Vagina (tissue), 2 donors: Measurements from ENCODE around the gene SORCS2.

Experiments used
- CTCF ChIP-seq, 3 experiments: fragments of 450-650 bp in 2 of 3; fragments of 200-600 bp in 1 of 3; sonication (generic) in 1 of 3; IDR thresholded peaks; one replicate each; pipeline ENCODE4 v1.5.1; 2017 to 2019; ENCODE audit warnings: antibody characterized with exemption in 3 of 3, mild to moderate bottlenecking in 2 of 3, moderate library complexity in 2 of 3
- POLR2A ChIP-seq, 2 donors: fragments of 450-650 bp; IDR thresholded peaks; one replicate each; pipeline ENCODE4 v1.6.1; 2017; ENCODE audit warnings: antibody characterized with exemption in 2 of 2, mild to moderate bottlenecking in 2 of 2, moderate library complexity in 2 of 2
- POLR2AphosphoS5 ChIP-seq, 2 donors: sonication (generic); formaldehyde crosslinking; IDR thresholded peaks; one replicate each; pipeline ENCODE4 v1.9.0; 2017; ENCODE audit warnings: antibody characterized with exemption in 2 of 2, mild to moderate bottlenecking in 2 of 2, low read depth in 1 of 2; ENCODE audit not compliant: insufficient read depth in 1 of 2

- no peak for TF ChIP-seq POLR2A (IDR thresholded peaks at IDR 0.05)
- TF ChIP-seq CTCF (IDR thresholded peaks at IDR 0.05), result no peak
- no peak for TF ChIP-seq POLR2AphosphoS5 (IDR thresholded peaks at IDR 0.05; ENCODE audit: insufficient read depth in 1 of 2, low read depth in 1 of 2)
Observed at GRCh38 chr4:7379719-7380118, 187.4 kb downstream of the SORCS2 start.
